NCI-H128 (cell line): Measurements from ENCODE around the gene MRPL4.
"Not testable (repeated sequence)": the region's sequence is repeated elsewhere in the genome, so short reads cannot be mapped to it uniquely, and the experiment has no call there.

ENCODE experiments used
- DNase-seq: peaks from one replicate; lab custom pipeline; 2025; ENCODE audit not compliant: unreplicated experiment; lab: John Stamatoyannopoulos, UW

MRPL4 gene

DNA sequence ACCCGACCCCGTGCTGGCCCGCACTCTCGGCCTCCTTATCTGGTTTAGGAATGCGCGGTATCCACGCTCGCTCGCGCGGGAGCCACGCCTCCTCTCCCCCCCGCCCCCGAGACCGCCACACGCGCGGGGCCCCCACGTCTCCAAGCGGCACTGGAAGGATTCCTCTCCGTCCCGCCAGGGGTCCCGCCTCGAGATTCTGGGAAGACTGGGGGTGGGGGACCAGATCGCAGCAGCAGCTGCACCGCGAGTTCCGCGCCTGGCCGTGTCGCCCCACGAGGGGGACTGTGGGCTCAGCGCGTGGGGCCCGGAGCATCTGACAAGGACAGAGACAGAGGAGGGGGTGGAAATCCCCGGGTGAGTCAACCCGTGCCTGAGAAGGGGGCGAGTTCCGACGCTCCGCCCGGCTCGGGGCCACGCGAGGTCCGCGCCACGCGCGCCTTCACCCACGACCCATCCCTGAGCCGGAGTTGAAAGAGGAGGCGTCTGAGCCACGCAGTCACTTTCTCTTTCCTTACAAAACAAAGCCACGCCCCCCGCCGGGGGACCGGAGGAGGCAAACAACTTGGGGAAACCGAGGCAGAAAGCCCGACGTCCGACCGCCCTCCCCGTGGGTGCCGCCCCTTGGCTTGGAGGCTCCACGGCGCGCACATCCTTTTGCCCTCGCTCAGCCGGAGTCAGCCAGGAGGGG is 21.7 kb upstream of the MRPL4 start:
- no peak for DNase-seq

DNA sequence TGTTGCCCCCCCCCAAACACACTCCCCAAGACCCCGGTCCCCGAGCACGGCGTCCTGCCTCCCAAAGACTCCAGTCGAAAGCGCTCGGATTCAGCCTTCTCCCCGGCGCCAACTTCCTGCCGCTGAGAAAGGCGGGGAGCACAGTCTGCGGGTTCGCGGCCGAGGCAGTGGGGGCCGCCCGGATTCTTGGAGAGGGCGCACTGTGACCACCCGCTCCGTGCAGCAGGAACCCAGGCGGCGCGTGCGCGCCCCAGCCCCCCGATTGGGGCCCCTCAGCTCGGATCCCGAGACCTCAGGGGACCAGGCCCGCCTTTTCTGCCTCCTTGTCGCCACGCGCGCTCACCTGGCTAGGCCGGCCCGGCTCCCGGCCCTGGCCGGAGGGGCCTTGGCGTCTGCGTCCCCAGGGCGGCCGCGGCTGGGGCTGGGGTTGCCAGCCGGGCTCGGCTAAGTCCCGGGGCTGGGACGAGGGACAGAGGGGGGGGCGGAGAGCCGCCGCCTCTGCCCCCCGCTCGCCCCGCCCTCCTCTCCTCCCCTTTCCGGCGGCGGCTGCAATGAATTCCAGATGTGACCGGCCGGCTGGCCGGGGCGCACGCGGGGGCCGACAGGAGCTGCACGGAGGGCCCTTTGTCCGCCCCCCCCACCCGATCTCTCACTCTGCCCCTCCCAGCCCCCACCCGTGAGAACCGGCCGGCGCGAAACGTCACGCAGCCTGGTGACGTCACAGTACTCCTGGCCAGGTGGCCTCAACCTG is 21.0 kb upstream of the MRPL4 start, which contains the start of gene S1PR2:
Gene S1PR2, minus strand, starts transcription at position 471 of the 751 bp plus-strand sequence. CDS start 6,426 bp downstream, outside the sequence.
- no peak for DNase-seq

DNA sequence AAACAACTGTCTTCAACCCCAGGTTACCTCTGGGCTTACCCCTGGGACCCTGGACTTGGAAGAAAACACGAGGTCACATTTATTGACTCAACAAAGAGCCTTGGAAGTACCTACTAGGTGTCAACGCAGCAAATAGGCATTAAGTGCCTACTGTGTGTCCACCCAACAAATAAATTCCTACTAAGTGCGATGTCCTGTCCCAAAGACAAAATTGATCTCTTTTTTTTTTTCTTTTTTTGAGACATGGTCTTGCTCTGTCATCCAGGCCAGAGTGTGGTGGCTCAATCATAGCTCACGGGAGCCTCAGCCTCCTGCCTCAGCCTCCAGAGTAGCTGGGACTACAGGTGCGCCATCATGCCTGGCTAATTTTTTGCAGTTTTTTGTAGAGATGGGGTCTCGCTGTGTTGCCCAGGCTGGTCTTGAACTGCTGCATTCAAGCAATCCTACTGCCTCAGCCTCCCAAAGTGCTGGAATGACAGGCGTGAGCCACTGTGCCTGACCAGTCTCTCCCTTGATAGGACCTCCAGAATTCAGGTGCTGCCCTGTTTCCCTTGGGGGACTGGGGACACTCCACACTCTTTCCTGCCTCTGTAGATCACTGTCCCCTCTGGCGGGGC is 20.3 kb upstream of the MRPL4 start:
- DNase-seq = no peak

DNA sequence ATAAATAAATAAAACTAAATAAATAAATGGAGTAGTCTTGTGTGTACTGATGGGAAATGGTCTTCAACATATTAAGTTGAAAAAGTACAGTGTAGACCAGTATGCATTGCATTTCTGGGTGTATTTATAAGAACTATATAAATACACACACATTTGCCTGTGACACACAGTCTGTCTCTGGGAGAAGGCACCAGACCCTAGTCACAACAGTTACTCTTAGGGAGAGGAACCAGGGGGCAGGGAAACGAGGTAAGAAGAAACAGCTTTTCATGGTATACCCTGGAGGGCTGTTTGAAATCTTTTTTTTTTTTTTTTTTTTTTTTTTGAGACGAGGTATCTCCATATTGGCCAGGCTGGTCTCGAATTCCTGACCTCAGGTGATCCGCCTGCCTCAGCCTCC is 18.1 kb upstream of the MRPL4 start:
- DNase-seq = no peak

DNA sequence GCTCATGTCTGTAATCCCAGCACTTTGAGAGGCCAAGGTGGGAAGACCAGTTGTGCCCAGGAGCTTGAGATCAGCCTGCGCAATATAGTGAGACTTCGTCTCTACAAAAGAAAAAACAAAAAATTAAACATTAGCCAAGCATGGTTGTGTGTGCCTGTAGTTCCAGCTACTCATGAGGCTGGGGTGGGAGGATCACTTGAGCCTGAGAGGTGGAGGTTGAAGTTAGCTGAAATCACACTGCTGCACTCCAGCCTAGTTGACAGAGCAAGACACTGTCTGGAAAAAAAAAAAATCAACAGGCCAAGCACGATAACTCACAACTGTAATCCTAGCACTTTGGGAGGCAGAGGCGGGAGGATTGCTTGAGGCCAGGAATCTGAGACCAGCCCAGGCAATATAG is 17.0 kb upstream of the MRPL4 start:
- no peak for DNase-seq

DNA sequence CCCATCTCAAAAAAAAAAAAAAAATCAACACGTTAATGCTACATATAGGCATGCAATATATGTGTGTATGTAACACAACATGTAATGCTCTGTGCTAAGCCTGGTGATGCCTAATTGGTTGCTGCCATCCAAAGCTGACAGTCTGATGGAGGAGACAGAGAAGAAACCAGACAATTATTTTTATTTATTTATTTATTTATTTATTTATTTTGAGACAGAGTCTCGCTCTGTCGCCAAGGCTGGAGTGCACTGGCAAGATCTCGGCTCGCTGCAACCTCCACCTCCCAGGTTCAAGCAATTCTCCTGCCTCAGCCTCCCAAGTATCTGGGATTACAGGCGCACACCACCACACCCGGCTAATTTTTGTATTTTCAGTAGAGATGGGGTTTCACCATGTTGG is 16.6 kb upstream of the MRPL4 start:
- not testable (repeated sequence) for DNase-seq

DNA sequence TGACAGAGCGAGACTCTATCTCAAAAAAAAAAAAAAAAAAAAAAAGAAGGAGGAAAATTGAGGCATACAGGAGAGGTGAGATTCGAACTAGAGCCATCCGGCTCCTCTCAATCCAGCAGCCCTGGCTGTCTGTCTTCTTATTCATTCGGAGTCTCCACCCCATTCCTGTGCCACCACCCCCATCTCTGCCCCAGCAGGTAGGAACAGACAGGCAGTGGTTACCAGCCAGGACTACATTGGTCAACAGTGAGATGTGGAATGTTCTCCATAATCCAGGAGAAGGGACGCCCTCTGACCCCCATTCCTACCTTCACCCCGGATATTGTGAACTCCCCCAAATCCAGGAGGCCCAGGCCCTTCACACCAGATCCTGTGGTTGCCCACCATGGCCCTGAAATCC is 14.3 kb upstream of the MRPL4 start:
- DNase-seq = no peak

DNA sequence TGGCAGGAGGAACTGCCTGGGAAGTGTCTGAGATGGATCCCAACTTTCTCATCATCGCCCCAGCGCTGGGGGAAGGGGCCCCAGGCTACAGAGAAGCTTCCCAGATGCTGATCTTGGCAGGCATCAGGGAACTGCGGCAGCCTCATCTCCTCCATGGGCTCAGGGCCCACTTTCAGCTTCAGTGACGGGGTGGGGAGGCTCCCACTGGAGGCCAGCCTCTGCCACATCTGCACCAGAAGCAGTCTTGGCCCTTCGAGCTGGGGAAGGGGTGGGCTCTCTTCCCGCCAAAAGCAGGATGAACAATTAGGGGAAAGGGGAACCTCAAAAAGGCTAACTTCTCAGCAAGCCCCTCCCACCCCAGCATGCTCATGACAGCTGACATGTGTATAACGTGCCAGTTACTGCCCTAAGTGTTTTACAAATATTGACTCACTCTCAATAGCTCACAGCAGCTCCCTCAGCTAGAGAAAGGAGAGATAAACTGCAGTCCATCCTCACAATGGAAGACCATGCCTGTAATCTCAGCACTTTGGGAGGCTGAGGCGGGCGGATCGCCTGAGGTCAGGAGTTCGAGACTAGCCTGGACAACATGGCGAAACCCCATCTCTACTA is 13.7 kb upstream of the MRPL4 start:
- no peak for DNase-seq

DNA sequence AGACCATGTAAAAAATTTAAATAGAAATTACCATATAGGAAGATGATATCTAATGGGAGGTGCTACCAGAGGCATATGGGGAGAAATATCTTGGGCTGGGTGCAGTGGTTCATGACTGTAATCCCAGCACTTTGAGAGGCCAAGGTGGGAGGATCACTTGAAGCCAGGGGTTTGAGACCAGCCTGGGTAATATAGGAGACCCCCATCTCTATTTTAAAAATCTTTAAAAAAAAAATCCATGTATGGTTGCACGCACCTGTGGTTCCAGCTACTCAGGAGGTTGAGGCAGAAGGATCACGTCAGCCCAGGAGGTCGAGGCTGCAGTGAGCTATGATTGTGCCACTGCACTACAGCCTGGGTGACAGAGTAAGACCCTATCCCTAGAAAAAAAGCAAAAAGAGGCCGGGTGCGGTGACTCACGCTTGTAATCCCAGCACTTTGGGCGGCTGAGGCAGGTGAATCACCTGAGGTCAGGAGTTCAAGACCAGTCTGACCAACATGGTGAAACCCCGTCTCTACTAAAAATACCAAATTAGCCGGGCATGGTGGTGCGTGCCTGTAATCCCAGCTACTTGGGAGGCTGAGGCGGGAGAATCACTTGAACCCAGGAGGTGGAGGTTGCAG is 10.1 kb upstream of the MRPL4 start:
- DNase-seq = not testable (repeated sequence)

DNA sequence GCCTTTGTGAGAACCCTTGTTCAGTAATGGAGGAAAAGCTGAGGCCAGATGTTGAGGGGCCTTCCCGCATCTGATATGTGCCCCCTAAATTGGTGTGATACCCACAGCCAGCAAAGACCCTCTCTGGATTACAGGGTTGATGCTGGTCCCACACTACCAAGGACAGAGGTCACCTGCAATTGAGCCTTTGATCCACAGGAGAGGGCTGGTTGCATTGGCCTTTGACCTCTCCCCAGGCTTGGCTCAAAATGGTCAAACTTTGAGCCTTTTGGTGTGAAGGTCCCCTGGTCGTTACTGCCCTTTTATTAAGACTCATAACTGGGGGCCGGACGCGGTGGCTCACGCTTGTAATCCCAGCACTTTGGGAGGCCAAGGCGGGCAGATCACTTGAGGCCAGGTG is 8.4 kb upstream of the MRPL4 start:
- no peak for DNase-seq

DNA sequence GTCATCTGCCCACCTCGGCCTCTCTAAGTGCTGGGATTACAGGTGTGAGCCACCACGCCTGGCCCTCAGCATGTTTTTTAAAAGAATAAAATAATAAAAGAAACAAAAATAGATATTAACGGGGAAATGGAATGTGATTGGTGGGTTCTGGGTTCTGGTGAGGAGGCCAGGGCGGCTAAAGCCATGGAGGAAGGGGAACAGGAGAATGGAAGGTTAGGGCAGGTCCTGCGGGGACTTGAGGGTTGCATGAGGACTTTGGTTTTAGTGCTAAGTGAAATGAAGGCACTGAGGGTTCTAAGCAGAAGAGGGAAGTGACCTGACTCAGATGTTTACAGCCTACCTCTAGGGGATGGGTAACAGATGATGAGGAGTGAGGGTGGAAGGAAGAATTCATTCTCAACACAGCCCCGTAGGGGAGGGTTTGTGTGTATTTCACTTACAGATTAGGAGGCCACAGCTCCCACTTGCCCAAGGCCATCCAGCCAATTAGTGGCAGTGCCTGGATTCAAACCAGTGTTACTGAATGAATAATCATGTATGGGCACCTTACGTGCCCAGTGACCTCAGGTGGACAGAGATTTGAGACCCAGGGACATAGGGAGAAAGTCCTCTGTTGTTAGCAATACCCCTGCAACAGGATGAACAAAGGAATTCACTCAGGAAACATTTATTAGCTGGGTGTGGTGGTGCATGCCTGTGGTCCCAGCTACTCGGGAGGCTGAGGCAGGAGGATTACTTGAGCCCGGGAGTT is 6.7 kb upstream of the MRPL4 start:
- no peak for DNase-seq

DNA sequence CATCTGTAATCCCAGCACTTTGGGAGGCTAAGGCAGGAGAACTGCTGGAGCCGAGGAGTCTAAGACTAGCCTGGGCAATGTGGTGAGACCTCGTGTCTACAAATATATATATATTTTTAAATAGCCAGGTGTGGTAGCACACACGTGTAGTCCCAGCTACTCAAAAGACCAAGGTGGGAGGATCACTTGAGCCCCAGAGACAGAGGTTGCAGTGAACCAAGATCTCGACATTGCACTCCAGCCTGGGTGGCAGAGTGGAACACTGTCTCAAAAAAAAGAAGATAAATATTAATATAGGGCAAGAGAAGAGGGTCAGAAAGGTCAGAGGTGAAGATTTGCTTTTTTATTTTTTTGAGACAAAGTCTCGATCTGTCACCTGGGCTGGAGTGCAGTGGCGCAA is 5.5 kb upstream of the MRPL4 start:
- DNase-seq = no peak

DNA sequence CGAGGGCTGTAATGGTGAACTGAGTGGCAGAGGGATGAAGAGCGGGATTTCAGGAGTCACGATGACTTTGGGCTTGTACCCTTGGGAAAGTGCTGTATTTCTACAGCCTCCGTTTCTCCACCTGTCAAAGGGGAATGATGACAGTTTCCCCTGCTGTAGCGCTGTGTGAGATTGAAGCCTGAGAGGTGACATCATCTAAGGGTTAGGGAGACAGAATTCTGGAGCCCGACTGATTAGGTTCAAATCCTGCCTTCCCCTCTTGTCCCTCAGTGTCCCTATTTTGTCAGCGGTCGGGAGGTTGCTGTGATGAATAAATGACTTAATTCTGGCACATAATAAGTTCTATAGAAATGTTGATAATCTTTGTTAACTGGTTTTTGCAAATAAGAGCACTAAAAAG is 693 bp downstream of the MRPL4 start:
- no peak for DNase-seq

DNA sequence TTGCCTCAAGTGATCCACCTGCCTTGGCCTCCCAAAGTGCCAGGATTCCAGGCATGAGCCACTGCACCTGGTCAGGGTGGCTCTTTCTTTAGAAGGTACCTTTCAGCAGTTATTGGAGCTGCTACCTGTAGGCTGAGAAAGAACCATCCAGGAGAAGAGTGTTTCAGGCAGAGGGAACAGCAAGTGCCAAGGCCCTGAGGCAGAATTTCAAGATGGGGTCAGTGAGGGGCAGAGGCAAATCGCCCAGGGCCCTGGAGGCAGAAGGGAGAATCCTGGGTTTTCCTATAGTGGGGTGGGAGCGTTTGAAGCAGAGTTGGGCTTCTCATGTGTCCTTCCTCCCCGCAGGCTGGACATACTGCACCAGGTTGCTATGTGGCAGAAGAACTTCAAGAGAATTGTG is 2.2 kb downstream of the MRPL4 start:
- DNase-seq = no peak

DNA sequence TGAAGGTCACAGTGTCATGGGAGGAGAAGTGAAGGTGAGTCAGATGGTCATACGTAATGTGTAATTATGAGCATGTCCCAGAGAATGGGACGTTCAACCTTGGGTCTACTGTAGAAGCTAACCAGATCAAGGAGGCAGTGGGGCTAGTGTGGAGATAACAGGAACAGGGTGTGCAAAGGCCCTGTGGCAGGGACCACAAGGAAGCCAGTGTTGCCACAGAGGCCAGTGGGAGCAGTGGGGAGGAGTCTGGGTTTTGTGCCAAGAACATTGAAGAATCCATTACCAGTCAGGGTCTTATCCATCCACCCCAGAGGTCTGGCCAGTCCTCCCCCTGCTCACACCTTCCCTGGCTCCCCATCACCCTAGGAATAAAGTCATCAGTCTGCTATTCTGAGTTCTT is 3.3 kb downstream of the MRPL4 start:
- DNase-seq = no peak

DNA sequence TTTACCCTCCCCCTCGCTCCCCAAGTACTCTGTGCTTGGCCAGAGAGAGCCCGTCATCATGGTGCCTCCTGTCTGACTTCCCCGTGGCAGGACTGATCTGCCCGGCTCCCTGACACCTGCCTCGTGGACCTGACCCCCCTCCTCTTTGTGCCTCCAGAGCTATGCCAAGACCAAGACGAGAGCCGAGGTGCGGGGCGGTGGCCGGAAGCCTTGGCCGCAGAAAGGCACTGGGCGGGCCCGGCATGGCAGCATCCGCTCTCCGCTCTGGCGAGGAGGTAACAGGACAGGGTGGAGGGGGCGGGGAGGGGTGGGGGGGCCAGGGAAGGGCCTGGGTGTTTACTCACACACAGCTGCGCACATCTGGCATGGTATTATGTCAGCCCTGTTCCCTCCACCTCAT is 4.5 kb downstream of the MRPL4 start:
- no peak for DNase-seq

DNA sequence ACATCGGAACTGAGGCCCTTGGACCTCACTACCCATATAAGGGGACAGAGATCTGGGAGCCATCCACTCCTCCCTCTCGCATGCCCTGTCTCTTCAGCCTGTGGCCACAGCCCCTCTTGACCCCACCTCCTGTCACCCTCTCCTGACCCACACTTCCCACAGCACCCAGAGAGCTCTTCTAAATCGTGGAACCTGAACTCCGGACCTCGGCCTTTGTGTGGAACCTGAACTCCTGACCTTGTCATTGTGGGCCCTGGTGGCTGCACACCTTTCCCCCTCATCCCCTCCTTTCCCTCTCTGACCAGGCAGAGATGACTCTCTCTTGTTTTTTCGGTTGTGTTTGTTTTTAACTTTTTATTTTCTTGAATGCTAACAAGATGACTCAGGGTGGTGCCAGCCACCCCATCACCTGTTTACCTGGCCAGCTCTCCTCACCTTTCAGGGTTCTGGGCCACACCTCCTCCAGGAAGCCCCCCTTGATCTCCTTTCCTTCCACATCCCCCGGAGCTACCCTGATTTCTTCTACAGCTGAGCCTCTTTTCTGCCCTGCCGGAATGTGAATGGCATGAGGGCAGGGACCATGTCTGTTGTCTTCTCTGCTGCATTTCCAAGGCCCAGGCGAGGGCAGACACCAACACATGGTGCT is 5.1 kb downstream of the MRPL4 start:
- DNase-seq = no peak

DNA sequence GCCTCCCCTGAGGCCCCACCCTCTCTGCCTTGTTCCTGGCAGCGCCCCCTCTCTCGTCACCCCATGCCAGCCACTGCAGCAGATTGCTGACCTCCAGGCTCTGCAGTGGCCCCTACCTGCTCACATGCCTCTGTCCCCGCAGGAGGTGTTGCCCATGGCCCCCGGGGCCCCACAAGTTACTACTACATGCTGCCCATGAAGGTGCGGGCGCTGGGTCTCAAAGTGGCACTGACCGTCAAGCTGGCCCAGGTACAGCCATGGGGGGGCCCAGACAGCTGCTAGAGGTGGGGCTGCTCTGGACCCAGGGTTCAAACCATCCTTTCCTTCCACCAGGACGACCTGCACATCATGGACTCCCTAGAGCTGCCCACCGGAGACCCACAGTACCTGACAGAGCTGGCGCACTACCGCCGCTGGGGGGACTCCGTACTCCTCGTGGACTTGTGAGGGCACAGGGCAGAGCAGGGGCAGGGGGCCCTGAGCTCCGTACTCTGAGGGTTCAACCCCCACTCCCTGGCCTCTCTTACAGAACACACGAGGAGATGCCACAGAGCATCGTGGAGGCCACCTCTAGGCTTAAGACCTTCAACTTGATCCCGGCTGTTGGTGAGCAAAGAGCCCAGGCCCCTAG is 6.2 kb downstream of the MRPL4 start:
- DNase-seq = no peak

DNA sequence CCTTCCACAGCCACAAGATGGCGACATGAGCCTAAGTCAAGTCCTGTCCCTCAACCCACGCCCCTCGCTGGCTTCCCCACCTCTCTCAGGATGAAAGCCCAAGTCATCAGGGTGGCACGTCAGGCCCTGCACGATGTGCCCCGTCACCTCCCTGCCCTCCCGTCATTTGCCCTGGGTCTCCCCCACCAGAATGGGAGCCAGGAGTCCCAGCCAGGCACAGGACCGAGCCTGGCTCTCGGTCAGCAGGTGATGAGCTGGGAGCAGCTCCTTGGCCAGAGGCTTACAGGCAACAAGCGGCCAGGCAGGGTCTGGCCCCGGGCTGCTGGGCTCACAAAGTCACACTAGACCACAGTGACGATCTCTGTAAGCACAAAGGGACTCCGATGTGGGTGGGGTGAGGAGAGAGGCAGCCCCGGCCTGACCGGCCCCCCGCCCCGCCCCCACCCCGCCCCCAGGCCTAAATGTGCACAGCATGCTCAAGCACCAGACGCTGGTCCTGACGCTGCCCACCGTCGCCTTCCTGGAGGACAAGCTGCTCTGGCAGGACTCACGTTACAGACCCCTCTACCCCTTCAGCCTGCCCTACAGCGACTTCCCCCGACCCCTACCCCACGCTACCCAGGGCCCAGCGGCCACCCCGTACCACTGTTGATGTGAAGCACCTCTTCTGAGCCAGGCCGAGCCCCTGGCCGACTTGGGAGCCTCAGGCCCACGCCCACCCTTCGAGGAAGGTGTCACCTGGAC is 7.3 kb downstream of the MRPL4 start:
- DNase-seq = peak; percentile 70
